SKM-1 (cell line): Measurements from ENCODE around the gene APOBEC2.
A peak's percentile ranks its signal among the peaks of the same experiment; 100 is the strongest.

ENCODE experiments used
- DNase-seq: peaks from one replicate; lab custom pipeline; 2025; ENCODE audit not compliant: unreplicated experiment; lab: John Stamatoyannopoulos, UW

Gene APOBEC2

GRCh38 chr6:41058783-41059181, 5.8 kb downstream of the APOBEC2 start:
- no peak for DNase-seq

GRCh38 chr6:41059556-41059955, 6.6 kb downstream of the APOBEC2 start:
- DNase-seq, result no peak

GRCh38 chr6:41061196-41061726, 8.3 kb downstream of the APOBEC2 start:
- DNase-seq, result no peak

- no peak for DNase-seq
Measured at GRCh38 chr6:41062056-41062455, 9.1 kb downstream of the APOBEC2 start.

- DNase-seq, result no peak
Measured at GRCh38 chr6:41063884-41064285, 10.9 kb downstream of the APOBEC2 start.

- no peak for DNase-seq
Measured at GRCh38 chr6:41064841-41065240, 11.8 kb downstream of the APOBEC2 start.

GRCh38 chr6:41065550-41066026, 12.6 kb downstream of the APOBEC2 start:
- no peak for DNase-seq

- DNase-seq, result peak; percentile 32
Measured at GRCh38 chr6:41066867-41067304, 13.9 kb downstream of the APOBEC2 start.

- DNase-seq, result no peak
Measured at GRCh38 chr6:41071501-41071922, 18.5 kb downstream of the APOBEC2 start.

- DNase-seq, result peak; percentile 100
Measured at GRCh38 chr6:41071923-41072835, 19.2 kb downstream of the APOBEC2 start, which contains the start of gene OARD1. Gene OARD1 (minus strand): TSS chr6:41072356. CDS start chr6:41071634, 722 bp downstream.

GRCh38 chr6:41072836-41073202, 19.8 kb downstream of the APOBEC2 start, which contains the start of gene NFYA:
Gene NFYA (plus strand): TSS chr6:41072974. CDS start chr6:41079090, 6,116 bp downstream.
- peak; percentile 100 for DNase-seq

GRCh38 chr6:41073203-41073967, 20.4 kb downstream of the APOBEC2 start:
- DNase-seq, result peak; percentile 65

GRCh38 chr6:41073968-41074691, 21.1 kb downstream of the APOBEC2 start:
- DNase-seq, result no peak

- no peak for DNase-seq
Measured at GRCh38 chr6:41074692-41075436, 21.9 kb downstream of the APOBEC2 start.

GRCh38 chr6:41075651-41076626, 22.9 kb downstream of the APOBEC2 start:
- DNase-seq, result no peak

- DNase-seq, result no peak
Measured at GRCh38 chr6:41077536-41077935, 24.5 kb downstream of the APOBEC2 start.

GRCh38 chr6:41078101-41078500, 25.1 kb downstream of the APOBEC2 start:
- no peak for DNase-seq

GRCh38 chr6:41079080-41079479, 26.1 kb downstream of the APOBEC2 start:
- DNase-seq, result no peak

GRCh38 chr6:41080621-41081020, 27.6 kb downstream of the APOBEC2 start:
- no peak for DNase-seq
